Upper lobe of right lung (tissue), 1 donor: ENCODE results near the gene DCN. TPM values are rescaled to one million over a fixed set of nuclear protein-coding genes. Genes with fewer than 3 reads are reported as not detected.
A peak's percentile ranks its signal among the peaks of the same experiment; 100 is the strongest.

Experiments used
- ATAC-seq: fragments of 200-7000 bp; cut with Tn5 transposase; one replicate; pipeline ENCODE4 v1.9.1; 2020; ENCODE audit warnings: mild to moderate bottlenecking, moderate library complexity
- DNase-seq: peaks from one replicate; pipeline ENCODE4 v3.0.0-alpha.2; 2020
- H3K27ac ChIP-seq: fragments of 200-600 bp; one replicate; pipeline ENCODE4 v1.8.0; 2022
- H3K27me3 ChIP-seq: fragments of 200-600 bp; one replicate; pipeline ENCODE4 v1.8.0; 2022; ENCODE audit warnings: mild to moderate bottlenecking
- H3K36me3 ChIP-seq: fragments of 200-600 bp; one replicate; pipeline ENCODE4 v1.8.0; 2022
- H3K4me1 ChIP-seq: fragments of 200-600 bp; one replicate; pipeline ENCODE4 v1.8.0; 2022
- H3K4me3 ChIP-seq: fragments of 200-600 bp; one replicate; pipeline ENCODE4 v1.8.0; 2022; ENCODE audit warnings: mild to moderate bottlenecking
- H3K9me3 ChIP-seq: fragments of 200-600 bp; one replicate; pipeline ENCODE4 v1.8.0; 2022
- intact Hi-C: fragments of 100-400 bp; cut with DNase I; formaldehyde crosslinking; loops from one replicate; pipeline ENCODE4 v1.11.0; 2022
- long read RNA-seq: library from polyadenylated mRNA; unstranded; transcript quantifications from one replicate; pipeline ENCODE4 v2.0.0, GENCODE V29; 2021
- total RNA-seq: library from RNA; stranded (reverse); fragmentation: NEBNext Ultra II Directional; extraction: Animal tissue kit (Norgen Biotek cat#: 25700); gene quantifications from one replicate; pipeline ENCODE4 v1.2.1, GENCODE V29; 2021
- TF ChIP-seq, protein P1 (sequence below): fragments of 200-600 bp; IDR thresholded peaks from one replicate; pipeline ENCODE4 v1.8.0; 2022; ENCODE audit warnings: antibody characterized with exemption
- donor health status: DM: no; HTN: yes; CAD: no; lungs with severe emphysema.

Gene DCN, protein sequence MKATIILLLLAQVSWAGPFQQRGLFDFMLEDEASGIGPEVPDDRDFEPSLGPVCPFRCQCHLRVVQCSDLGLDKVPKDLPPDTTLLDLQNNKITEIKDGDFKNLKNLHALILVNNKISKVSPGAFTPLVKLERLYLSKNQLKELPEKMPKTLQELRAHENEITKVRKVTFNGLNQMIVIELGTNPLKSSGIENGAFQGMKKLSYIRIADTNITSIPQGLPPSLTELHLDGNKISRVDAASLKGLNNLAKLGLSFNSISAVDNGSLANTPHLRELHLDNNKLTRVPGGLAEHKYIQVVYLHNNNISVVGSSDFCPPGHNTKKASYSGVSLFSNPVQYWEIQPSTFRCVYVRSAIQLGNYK
- 753 TPM for total RNA-seq
- long read RNA-seq, full-length matches to known transcripts = 714 of 757 reads
- long read RNA-seq, partial matches to known transcripts = 27 of 757 reads
- long read RNA-seq, other reads (novel, unspliced or antisense) = 16 of 757 reads

DNA sequence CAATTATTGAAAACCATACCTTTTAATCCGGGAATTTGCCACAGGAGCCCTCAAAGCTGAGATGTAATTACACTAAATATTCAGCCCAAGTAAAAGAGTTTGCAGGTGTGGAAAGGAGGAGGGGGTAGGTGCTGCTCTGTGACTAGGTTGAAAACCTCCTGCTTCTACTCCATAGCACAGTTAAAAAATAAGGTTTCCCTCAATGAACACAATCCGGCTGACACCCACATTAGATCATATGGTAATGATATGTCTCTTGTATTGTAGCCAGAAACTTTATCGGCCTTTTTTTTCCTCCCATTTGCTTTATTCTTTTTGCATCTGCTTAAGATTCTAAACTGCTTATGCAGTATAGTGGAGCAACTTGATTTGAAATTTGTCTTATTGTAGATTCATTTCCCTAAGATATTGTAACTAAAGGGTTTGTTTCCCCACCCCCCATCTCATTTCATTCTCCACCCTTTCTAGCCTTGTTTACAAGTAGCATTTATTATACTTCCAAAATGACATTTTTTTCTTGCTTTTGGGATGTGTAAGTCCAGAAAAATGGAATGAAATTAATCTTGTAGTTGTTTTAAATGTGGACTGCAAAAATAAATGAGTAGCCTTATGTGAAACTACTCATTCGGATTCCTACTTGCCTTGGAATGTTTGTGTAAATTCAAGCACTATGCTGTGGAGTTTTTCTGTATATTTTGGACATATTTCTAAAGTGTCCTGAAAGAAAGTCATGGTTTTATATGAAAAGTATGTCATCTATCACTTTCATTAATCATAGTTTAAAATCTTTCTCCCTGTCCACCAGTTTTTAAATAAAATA, at the start of gene DCN:
Gene DCN (minus strand): TSS at position 182 of the 820 bp plus-strand sequence. CDS start 4,265 bp downstream, outside the sequence.
- Histone ChIP-seq H3K4me3 (peak within 1 kb of the TSS; percentile 42), H3K27ac (peak within 1 kb of the TSS; percentile 76), H3K4me1 (no peaks in the 10 kb centered on the region), H3K27me3 (no peaks in the 10 kb centered on the region), H3K36me3 (no peaks in the 10 kb centered on the region), H3K9me3 (no peaks in the 10 kb centered on the region)
- DNase-seq (no peak), ATAC-seq (no peak)
- TF ChIP-seq, protein P1, sequence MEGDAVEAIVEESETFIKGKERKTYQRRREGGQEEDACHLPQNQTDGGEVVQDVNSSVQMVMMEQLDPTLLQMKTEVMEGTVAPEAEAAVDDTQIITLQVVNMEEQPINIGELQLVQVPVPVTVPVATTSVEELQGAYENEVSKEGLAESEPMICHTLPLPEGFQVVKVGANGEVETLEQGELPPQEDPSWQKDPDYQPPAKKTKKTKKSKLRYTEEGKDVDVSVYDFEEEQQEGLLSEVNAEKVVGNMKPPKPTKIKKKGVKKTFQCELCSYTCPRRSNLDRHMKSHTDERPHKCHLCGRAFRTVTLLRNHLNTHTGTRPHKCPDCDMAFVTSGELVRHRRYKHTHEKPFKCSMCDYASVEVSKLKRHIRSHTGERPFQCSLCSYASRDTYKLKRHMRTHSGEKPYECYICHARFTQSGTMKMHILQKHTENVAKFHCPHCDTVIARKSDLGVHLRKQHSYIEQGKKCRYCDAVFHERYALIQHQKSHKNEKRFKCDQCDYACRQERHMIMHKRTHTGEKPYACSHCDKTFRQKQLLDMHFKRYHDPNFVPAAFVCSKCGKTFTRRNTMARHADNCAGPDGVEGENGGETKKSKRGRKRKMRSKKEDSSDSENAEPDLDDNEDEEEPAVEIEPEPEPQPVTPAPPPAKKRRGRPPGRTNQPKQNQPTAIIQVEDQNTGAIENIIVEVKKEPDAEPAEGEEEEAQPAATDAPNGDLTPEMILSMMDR = no peak
- intact Hi-C loops = no loop called here

DNA sequence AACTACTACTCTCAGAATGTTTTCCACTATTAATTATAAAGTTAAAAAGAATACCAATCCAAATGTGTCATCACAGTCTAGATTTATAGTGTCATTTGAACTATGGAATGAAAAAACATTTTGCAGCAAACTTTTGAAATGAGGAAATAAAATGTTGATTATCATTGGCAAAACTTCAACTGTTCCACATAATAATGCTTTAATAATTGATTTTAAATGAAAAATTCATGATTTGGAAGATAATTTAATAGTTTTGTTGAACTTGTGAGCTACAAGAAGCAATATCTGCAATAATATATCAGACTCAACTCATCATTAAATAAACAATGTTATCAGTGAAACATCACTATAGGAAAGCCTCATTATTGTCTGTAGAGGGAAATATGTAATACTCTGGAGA, 48.2 kb upstream of the DCN start:
- Histone ChIP-seq H3K4me3 (no peak overlapping the region), H3K36me3 (no peaks in the 10 kb centered on the region), H3K4me1 (peaks cover 3% of the 10 kb centered on the region), H3K27me3 (no peaks in the 10 kb centered on the region), H3K27ac (no peak overlapping the region), H3K9me3 (no peaks in the 10 kb centered on the region)
- intact Hi-C loops = no loop called here
- no peak for DNase-seq
- ATAC-seq = no peak
- TF ChIP-seq, protein P1 = no peak

DNA sequence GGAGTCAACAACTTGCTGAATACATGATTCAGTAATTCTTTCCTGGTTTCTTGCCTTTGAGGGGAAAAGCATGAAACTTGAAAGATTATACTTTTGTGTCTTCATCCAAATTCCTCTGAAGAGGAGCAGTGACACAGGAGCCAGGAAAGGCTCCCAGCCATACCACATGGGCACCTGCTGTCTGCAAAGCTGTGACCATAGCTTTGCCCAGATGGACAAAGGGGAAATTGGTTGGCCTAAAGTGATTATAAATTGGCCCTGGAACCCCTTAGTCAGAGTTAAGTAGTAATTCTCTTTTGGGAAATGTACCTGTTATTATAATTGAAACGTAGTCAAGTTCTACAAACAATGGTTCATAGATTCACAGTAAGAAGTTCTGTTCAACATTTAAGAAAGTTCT, 44.3 kb upstream of the DCN start:
- Histone ChIP-seq H3K4me1 (peaks cover 3% of the 10 kb centered on the region), H3K27me3 (no peaks in the 10 kb centered on the region), H3K4me3 (no peak overlapping the region), H3K9me3 (no peaks in the 10 kb centered on the region), H3K27ac (no peak overlapping the region), H3K36me3 (no peaks in the 10 kb centered on the region)
- no peak for ATAC-seq
- DNase-seq = no peak
- intact Hi-C loops = no loop called here
- TF ChIP-seq, protein P1 = no peak

DNA sequence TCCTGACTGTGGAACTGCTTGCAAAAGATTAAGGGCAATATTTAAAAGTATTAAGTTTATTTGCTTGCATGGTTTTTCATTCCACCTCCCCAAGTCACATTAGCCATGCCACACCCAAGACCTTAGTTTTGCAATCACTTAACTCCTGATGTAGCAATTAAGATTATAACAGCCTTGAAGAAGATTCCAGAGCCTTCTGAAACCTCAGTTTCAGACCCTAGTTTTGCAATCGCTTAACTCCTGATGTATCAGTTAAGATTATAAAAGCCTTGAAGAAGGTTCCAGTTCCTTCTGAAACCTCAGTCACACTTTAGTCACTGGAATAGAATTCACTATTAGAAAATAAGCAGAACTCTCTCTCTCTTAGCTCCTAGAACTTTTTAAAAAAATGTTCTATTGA, 42.7 kb upstream of the DCN start:
- Histone ChIP-seq H3K36me3 (no peaks in the 10 kb centered on the region), H3K27me3 (no peaks in the 10 kb centered on the region), H3K9me3 (no peaks in the 10 kb centered on the region), H3K4me3 (no peak overlapping the region), H3K4me1 (no peaks in the 10 kb centered on the region), H3K27ac (no peak overlapping the region)
- DNase-seq (no peak), ATAC-seq (peak; percentile 23)
- intact Hi-C loops = no loop called here
- TF ChIP-seq, protein P1 = no peak

DNA sequence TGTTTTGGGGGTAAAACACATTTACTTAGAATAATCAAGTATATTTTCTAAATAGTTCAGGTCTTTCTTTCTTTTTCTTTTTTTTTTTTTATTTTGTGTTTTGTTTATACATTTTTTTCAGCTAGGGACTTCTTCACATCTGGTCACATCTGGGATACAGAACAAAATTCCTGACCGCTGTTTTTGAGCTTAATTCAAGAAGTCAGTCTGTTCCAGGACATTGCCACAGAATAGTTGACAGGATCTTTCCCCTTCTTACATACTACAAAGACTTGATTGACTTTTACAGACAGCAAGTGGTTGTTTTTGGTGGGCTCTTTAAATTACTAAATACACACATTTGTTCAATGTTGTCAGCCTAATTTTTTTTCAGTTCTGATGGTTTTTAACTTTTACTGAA, 41.8 kb upstream of the DCN start:
- intact Hi-C loops = no loop called here

More for the DNA sequence above, 41.8 kb upstream of the DCN start:
- TF ChIP-seq, protein P1 = no peak
- Histone ChIP-seq H3K4me1 (no peaks in the 10 kb centered on the region), H3K27me3 (no peaks in the 10 kb centered on the region), H3K9me3 (no peaks in the 10 kb centered on the region), H3K27ac (no peak overlapping the region), H3K36me3 (no peaks in the 10 kb centered on the region), H3K4me3 (no peak overlapping the region)
- ATAC-seq = no peak
- DNase-seq = no peak
